Thymus (tissue), 11 donors: ENCODE results near the gene MPZL1. TPM values are rescaled to one million over a fixed set of nuclear protein-coding genes. Genes with fewer than 3 reads are reported as not detected.
"Not testable (repeated sequence)": the region's sequence is repeated elsewhere in the genome, so short reads cannot be mapped to it uniquely, and the experiment has no call there.

ENCODE experiments used
- DNase-seq, 9 donors: peaks; one replicate each; pipeline ENCODE4 v3.0.0-alpha.2; 2013; ENCODE audit warnings: low spot score in 9 of 9, low read depth in 6 of 9, missing footprints in 1 of 9
- H3K27ac ChIP-seq, 2 donors: one replicate each; pipeline ENCODE4 v1.5.1; 2013; ENCODE audit warnings: control low read depth in 1 of 2, low read depth in 1 of 2, low read length in 1 of 2, mild to moderate bottlenecking in 1 of 2, moderate library complexity in 1 of 2
- H3K27me3 ChIP-seq, 2 donors: one replicate each; pipeline ENCODE4 v1.5.1; 2013; ENCODE audit warnings: low read length in 1 of 2; ENCODE audit not compliant: control insufficient read depth in 2 of 2, insufficient read depth in 1 of 2
- H3K36me3 ChIP-seq, 2 donors: one replicate each; pipeline ENCODE4 v1.5.1; 2013; ENCODE audit warnings: low read length in 1 of 2, mild to moderate bottlenecking in 1 of 2, moderate library complexity in 1 of 2; ENCODE audit not compliant: control insufficient read depth in 2 of 2, insufficient read depth in 2 of 2
- H3K4me1 ChIP-seq, 2 donors: one replicate each; pipeline ENCODE4 v1.5.1; 2013; ENCODE audit warnings: low read length in 2 of 2; ENCODE audit not compliant: control insufficient read depth in 2 of 2, insufficient read depth in 2 of 2
- H3K4me3 ChIP-seq, 2 donors: one replicate each; pipeline ENCODE4 v1.5.1; 2013; ENCODE audit warnings: low read length in 2 of 2, control low read depth in 1 of 2, mild to moderate bottlenecking in 1 of 2
- H3K9me3 ChIP-seq, 2 donors: one replicate each; pipeline ENCODE4 v1.5.1; 2013; ENCODE audit warnings: low read length in 1 of 2, mild to moderate bottlenecking in 1 of 2; ENCODE audit not compliant: control insufficient read depth in 2 of 2, insufficient read depth in 1 of 2
- WGBS: extraction: QIAGEN DNeasy Blood & Tissue Kit; methylation state at CpG from one replicate; pipeline ENCODE4 v1.1.7; 2013; 5-methylcytosine and 5-hydroxymethylcytosine counted together
- polyA plus RNA-seq: library from polyadenylated mRNA; stranded (reverse); fragments of 200-250 nt; gene quantifications from one replicate; pipeline ENCODE4 v1.2.3, GENCODE V29; 2013
- total RNA-seq: library from RNA; stranded (reverse); fragments of 120-200 nt; gene quantifications from one replicate; pipeline ENCODE4 v1.2.4, GENCODE V29; 2013
- donor health status: healthy.

Gene MPZL1
- total and polyA plus RNA-seq, 2 donors: 23.4 to 26.0 TPM

GRCh38 chr1:167738158-167738557, 16.4 kb downstream of the MPZL1 start:
- Histone ChIP-seq H3K4me3 (no peak overlapping the region), H3K27me3 (no peaks in the 10 kb centered on the region), H3K27ac (no peak overlapping the region), H3K4me1 (no peaks in the 10 kb centered on the region), H3K36me3 (no peaks in the 10 kb centered on the region), H3K9me3 (no peaks in the 10 kb centered on the region)
- WGBS: 86% methylated on average over 8 of the region's 8 CpGs
- DNase-seq: no peak

DNA sequence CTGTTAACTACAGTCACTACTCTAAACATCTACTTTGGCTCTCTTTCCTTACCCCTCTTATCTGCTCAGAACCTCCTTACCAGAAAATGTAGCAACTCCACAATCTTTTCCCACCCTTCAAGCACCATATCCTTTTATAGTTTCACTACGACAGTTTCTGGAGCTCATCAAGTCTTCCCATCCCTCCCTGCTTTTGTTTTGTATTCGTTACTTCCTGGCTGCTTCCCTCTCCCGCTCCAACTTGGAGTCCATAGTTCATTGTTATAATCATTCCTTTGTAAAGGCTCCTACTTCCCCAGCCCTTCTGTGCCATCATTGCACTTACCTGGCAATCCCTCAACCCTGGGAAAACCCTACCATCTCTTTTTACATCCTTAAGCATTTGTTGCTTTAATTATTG, 18.0 kb downstream of the MPZL1 start:
- 97% methylated on average over 3 of the region's 3 CpGs for WGBS
- Histone ChIP-seq H3K36me3 (no peaks in the 10 kb centered on the region), H3K9me3 (no peaks in the 10 kb centered on the region), H3K27me3 (no peaks in the 10 kb centered on the region), H3K4me3 (no peak overlapping the region), H3K4me1 (no peaks in the 10 kb centered on the region), H3K27ac (no peak overlapping the region)
- DNase-seq: no peak

DNA sequence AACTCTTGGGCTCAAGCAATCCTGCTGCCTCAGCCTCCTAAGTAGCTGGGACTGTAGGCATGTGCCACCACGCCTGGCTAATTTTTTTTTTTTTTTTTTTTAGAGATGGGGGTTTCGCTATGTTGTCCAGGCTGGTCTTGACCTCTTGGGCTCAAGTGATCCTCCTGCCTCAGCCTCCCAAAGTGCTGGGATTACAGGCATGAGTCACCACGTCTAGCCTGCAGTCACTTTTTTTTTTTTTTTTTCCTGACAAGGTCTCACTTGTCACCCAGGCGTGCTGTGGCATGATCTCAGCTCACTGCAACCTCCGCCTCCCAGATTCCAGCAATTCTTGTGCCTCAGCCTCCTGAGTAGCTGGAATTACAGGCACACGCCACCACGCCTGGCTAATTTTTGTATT, 19.3 kb downstream of the MPZL1 start:
- not testable (repeated sequence) for H3K4me1 ChIP-seq, H3K27me3 ChIP-seq, H3K4me3 ChIP-seq, DNase-seq, H3K27ac ChIP-seq, H3K9me3 ChIP-seq, H3K36me3 ChIP-seq
- 97% methylated on average over 7 of the region's 7 CpGs for WGBS

GRCh38 chr1:167742392-167743057, 20.7 kb downstream of the MPZL1 start:
- H3K4me1 ChIP-seq, H3K27ac ChIP-seq, H3K27me3 ChIP-seq, DNase-seq, H3K4me3 ChIP-seq, H3K36me3 ChIP-seq, H3K9me3 ChIP-seq: not testable (repeated sequence)
- 99% methylated on average over 1 of the region's 1 CpG for WGBS

DNA sequence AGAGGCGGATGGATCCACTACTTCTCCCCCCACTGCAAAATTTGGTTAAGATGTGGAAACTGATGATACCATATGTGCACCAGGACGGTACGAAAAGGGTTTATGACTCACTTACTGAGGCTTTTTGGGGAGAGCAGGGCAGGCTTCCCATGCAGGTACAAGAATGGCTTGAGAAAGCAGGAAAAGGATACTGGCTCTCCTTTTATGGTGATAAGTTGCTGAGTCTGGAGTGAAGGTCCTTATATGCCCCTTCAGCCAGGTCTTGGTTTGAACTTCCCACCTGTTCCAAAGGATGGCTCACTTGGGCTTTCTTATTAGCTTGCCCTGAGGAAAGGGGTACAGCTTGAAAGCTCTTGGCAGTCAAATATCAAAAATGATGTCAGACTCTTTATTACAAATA, 23.1 kb downstream of the MPZL1 start:
- DNase-seq: no peak
- Histone ChIP-seq H3K27ac (no peak overlapping the region), H3K4me1 (no peaks in the 10 kb centered on the region), H3K36me3 (no peaks in the 10 kb centered on the region), H3K9me3 (no peaks in the 10 kb centered on the region), H3K4me3 (no peak overlapping the region), H3K27me3 (no peaks in the 10 kb centered on the region)
- 98% methylated on average over 3 of the region's 3 CpGs for WGBS

- no peak overlapping the region for H3K27ac ChIP-seq
- no peaks in the 10 kb centered on the region for H3K4me1 ChIP-seq
- DNase-seq: no peak
- H3K36me3 ChIP-seq: no peaks in the 10 kb centered on the region
- no peak overlapping the region for H3K4me3 ChIP-seq
- H3K9me3 ChIP-seq: no peaks in the 10 kb centered on the region
- 86% methylated on average over 5 of the region's 5 CpGs for WGBS
- H3K27me3 ChIP-seq: no peaks in the 10 kb centered on the region
Observed at GRCh38 chr1:167746013-167746672, 24.4 kb downstream of the MPZL1 start.

GRCh38 chr1:167746988-167747655, 25.3 kb downstream of the MPZL1 start:
- WGBS: 84% methylated on average over 7 of the region's 7 CpGs
- Histone ChIP-seq H3K9me3 (no peaks in the 10 kb centered on the region), H3K27me3 (no peaks in the 10 kb centered on the region), H3K36me3 (no peaks in the 10 kb centered on the region), H3K4me3 (no peak overlapping the region), H3K27ac (no peak overlapping the region), H3K4me1 (no peaks in the 10 kb centered on the region)
- DNase-seq: no peak

GRCh38 chr1:167747988-167748387, 26.2 kb downstream of the MPZL1 start:
- H3K27me3 ChIP-seq: no peaks in the 10 kb centered on the region
- WGBS: 100% methylated on average over 1 of the region's 1 CpG
- H3K36me3 ChIP-seq: no peaks in the 10 kb centered on the region
- no peaks in the 10 kb centered on the region for H3K9me3 ChIP-seq
- no peak overlapping the region for H3K4me3 ChIP-seq
- H3K27ac ChIP-seq: no peak overlapping the region
- DNase-seq: no peak
- H3K4me1 ChIP-seq: peaks cover 2 to 5% of the 10 kb centered on the region in 2 donors

DNA sequence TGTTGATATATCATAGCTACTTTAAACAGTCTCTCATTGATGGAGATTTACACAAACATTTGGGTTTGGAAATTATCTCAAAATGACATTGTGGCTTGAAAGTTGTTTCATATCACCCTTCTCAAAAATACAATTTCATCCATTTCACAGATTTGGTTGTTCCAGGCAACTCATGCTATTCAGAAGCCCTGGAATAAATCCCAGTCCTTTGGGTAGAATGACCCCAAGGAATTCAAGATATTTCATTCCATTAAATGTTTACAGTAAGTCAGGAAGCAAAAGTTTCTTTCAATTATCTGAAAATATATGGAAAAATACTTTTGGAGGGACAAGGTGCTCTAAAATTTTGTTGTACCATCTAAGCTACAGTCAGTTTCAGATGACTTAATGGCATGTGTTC, 27.1 kb downstream of the MPZL1 start:
- no peaks in the 10 kb centered on the region for H3K36me3 ChIP-seq
- DNase-seq: no peak
- no peaks in the 10 kb centered on the region for H3K27me3 ChIP-seq
- H3K9me3 ChIP-seq: no peaks in the 10 kb centered on the region
- H3K4me1 ChIP-seq: peaks cover 2 to 10% of the 10 kb centered on the region in 2 donors
- no peak overlapping the region for H3K27ac ChIP-seq
- H3K4me3 ChIP-seq: no peak overlapping the region
